CD4-positive, alpha-beta memory T cell (primary cell): ENCODE measurements around the gene DDX10. TPM values are rescaled to one million over a fixed set of nuclear protein-coding genes. Genes with fewer than 3 reads are reported as not detected.

ENCODE experiments used
- CTCF ChIA-PET: fragments of 350-600 bp; sonication (Branson Sonifier 250); formaldehyde crosslinking; loops from one replicate; lab custom pipeline; 2021; ENCODE audit warnings: inconsistent platforms; ENCODE audit not compliant: partially characterized antibody; lab: Charles Lee
- POLR2A ChIA-PET: fragments of 350-600 bp; sonication (Branson Sonifier 250); formaldehyde crosslinking; loops from one replicate; lab custom pipeline; 2021; ENCODE audit not compliant: partially characterized antibody; lab: Charles Lee
- DNase-seq, 5 donors: peaks; one replicate each; pipeline versions ENCODE4 v3.0.0 to v3.0.0-alpha.2; 2020 to 2022; ENCODE audit warnings: mixed read lengths in 1 of 5
- H3K27ac ChIP-seq: one replicate; pipeline ENCODE4 v1.7.0; 2013; ENCODE audit warnings: low read depth, low read length
- H3K27me3 ChIP-seq: 2 replicates; pipeline ENCODE4 v1.7.0; 2013; ENCODE audit warnings: mild to moderate bottlenecking, low read length, moderate library complexity; ENCODE audit not compliant: insufficient read depth
- H3K36me3 ChIP-seq: 2 replicates; pipeline ENCODE4 v1.7.0; 2013; ENCODE audit warnings: mild to moderate bottlenecking, low read length, moderate library complexity; ENCODE audit not compliant: insufficient read depth
- H3K4me1 ChIP-seq: 2 replicates; pipeline ENCODE4 v1.7.0; 2013; ENCODE audit warnings: mild to moderate bottlenecking, low read length, moderate library complexity; ENCODE audit not compliant: insufficient read depth
- H3K4me3 ChIP-seq, 2 donors: one replicate each; pipeline ENCODE4 v1.7.0; 2013; ENCODE audit warnings: low read length in 2 of 2, mild to moderate bottlenecking in 1 of 2
- H3K9me3 ChIP-seq, 2 donors: one replicate each; pipeline ENCODE4 v1.7.0; 2013; ENCODE audit warnings: low read length in 2 of 2, control low read depth in 1 of 2; ENCODE audit not compliant: control insufficient read depth in 1 of 2
- H3K27ac Mint-ChIP-seq, 7 donors: one replicate each; pipeline ENCODE4 v1.8.0; 2020 to 2021; ENCODE audit warnings: mixed read lengths in 7 of 7, mild to moderate bottlenecking in 6 of 7, inconsistent platforms in 3 of 7, moderate library complexity in 3 of 7
- H3K27me3 Mint-ChIP-seq, 2 donors: one replicate each; pipeline ENCODE4 v1.8.0; 2020 to 2021; ENCODE audit warnings: mixed read lengths in 2 of 2
- H3K36me3 Mint-ChIP-seq, 2 donors: one replicate each; pipeline ENCODE4 v1.8.0; 2020 to 2021; ENCODE audit warnings: mixed read lengths in 2 of 2, inconsistent platforms in 1 of 2, mild to moderate bottlenecking in 1 of 2
- H3K4me1 Mint-ChIP-seq, 4 donors: one replicate each; pipeline ENCODE4 v1.8.0; 2020 to 2021; ENCODE audit warnings: mixed read lengths in 4 of 4, mild to moderate bottlenecking in 1 of 4
- H3K4me3 Mint-ChIP-seq, 8 donors: one replicate each; pipeline ENCODE4 v1.8.0; 2020 to 2021; ENCODE audit warnings: mixed read lengths in 8 of 8, mild to moderate bottlenecking in 7 of 8, moderate library complexity in 6 of 8, inconsistent platforms in 3 of 8
- H3K9me3 Mint-ChIP-seq, 8 donors: one replicate each; pipeline ENCODE4 v1.8.0; 2020 to 2021; ENCODE audit warnings: mixed read lengths in 8 of 8, mild to moderate bottlenecking in 5 of 8, inconsistent platforms in 3 of 8, moderate library complexity in 1 of 8
- intact Hi-C: fragments of 100-400 bp; cut with micrococcal nuclease; formaldehyde crosslinking; loops from one replicate; pipeline ENCODE4 v1.15.1; 2023
- polyA plus RNA-seq, 2 donors: library from polyadenylated mRNA; unstranded; fragments of 300-500 nt; fragmentation: Illumina TruSeq; gene quantifications; one replicate each; pipeline ENCODE4 v1.2.3, GENCODE V29; 2021
- total RNA-seq, 2 experiments: library from RNA; stranded (reverse); gene quantifications; one replicate each; pipeline ENCODE4 v1.2.3, GENCODE V29; 2021

DDX10 gene
- total and polyA plus RNA-seq, 4 experiments from 2014 or later: 15.7 to 18.2 (median 16.7) TPM

GRCh38 chr11:108934696-108935095 lies 269.8 kb downstream of the DDX10 start:
- no peaks in the 10 kb centered on the region for H3K27me3 Mint-ChIP-seq
- no peak for DNase-seq

DNA sequence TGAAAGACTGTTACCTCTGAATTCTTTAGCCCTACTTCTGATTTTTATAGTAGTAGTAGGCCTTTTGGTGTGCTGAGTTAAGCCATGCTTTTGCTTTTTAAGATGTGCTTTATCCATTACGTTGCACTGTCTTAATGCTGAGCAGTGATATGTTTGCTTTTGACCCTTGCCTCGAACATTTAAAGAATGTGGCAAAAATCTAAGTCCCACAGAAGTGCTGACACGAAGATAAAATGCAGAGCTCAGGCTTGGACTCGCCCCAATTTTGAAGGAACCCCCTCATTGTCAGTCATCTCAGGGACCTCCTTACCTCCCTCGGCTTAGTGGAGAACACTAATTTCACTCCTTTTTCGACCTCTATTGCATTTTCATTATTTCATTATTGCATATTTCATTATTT lies 272.9 kb downstream of the DDX10 start:
- H3K9me3 ChIP-seq: no peaks in the 10 kb centered on the region
- no peak for DNase-seq
- H3K4me1 ChIP-seq: no peaks in the 10 kb centered on the region
- intact Hi-C loops: no loop called here
- Mint-ChIP-seq H3K4me1 (no peaks in the 10 kb centered on the region), H3K4me3 (no peak overlapping the region), H3K9me3 (no peaks in the 10 kb centered on the region), H3K36me3 (peaks cover 32 to 45% of the 10 kb centered on the region in 2 donors), H3K27ac (no peak overlapping the region), H3K27me3 (no peaks in the 10 kb centered on the region)
- ChIA-PET CTCF (no interaction called here), POLR2A (no interaction called here)
- H3K27me3 ChIP-seq: no peaks in the 10 kb centered on the region
- no peak overlapping the region for H3K4me3 ChIP-seq
- H3K27ac ChIP-seq: no peak overlapping the region
- H3K36me3 ChIP-seq: no peaks in the 10 kb centered on the region

More at GRCh38 chr11:108934696-108935095, 269.8 kb downstream of the DDX10 start:
- no peaks in the 10 kb centered on the region for H3K9me3 Mint-ChIP-seq
- no peaks in the 10 kb centered on the region for H3K4me1 ChIP-seq
- ChIA-PET POLR2A (no interaction called here), CTCF (no interaction called here)
- H3K4me3 ChIP-seq: no peak overlapping the region
- H3K4me3 Mint-ChIP-seq: no peak overlapping the region
- H3K27me3 ChIP-seq: no peaks in the 10 kb centered on the region
- H3K36me3 ChIP-seq: no peaks in the 10 kb centered on the region
- no peak overlapping the region for H3K27ac ChIP-seq
- intact Hi-C loops: no loop called here
- no peaks in the 10 kb centered on the region for H3K4me1 Mint-ChIP-seq
- peaks cover 10 to 26% of the 10 kb centered on the region in 2 donors for H3K36me3 Mint-ChIP-seq
- no peaks in the 10 kb centered on the region for H3K9me3 ChIP-seq
- no peak overlapping the region for H3K27ac Mint-ChIP-seq

GRCh38 chr11:108938604-108939003 lies 273.7 kb downstream of the DDX10 start:
- no peak overlapping the region for H3K27ac ChIP-seq
- H3K27ac Mint-ChIP-seq: no peak overlapping the region
- no peaks in the 10 kb centered on the region for H3K27me3 Mint-ChIP-seq
- H3K4me1 ChIP-seq: no peaks in the 10 kb centered on the region
- H3K4me3 Mint-ChIP-seq: no peak overlapping the region
- H3K4me3 ChIP-seq: no peak overlapping the region
- H3K9me3 Mint-ChIP-seq: no peaks in the 10 kb centered on the region
- no peaks in the 10 kb centered on the region for H3K36me3 ChIP-seq
- H3K9me3 ChIP-seq: no peaks in the 10 kb centered on the region
- CTCF ChIA-PET: no interaction called here
- no peaks in the 10 kb centered on the region for H3K27me3 ChIP-seq
- H3K4me1 Mint-ChIP-seq: no peaks in the 10 kb centered on the region
- POLR2A ChIA-PET: no interaction called here
- intact Hi-C loops: no loop called here
- DNase-seq: no peak
- H3K36me3 Mint-ChIP-seq: peaks cover 34 to 51% of the 10 kb centered on the region in 2 donors

GRCh38 chr11:108939135-108939534 lies 274.3 kb downstream of the DDX10 start:
- H3K27me3 ChIP-seq: no peaks in the 10 kb centered on the region
- Mint-ChIP-seq H3K27ac (no peak overlapping the region), H3K4me3 (no peak overlapping the region), H3K27me3 (no peaks in the 10 kb centered on the region), H3K36me3 (peaks cover 37 to 55% of the 10 kb centered on the region in 2 donors), H3K9me3 (no peaks in the 10 kb centered on the region), H3K4me1 (no peaks in the 10 kb centered on the region)
- no peaks in the 10 kb centered on the region for H3K4me1 ChIP-seq
- no peak overlapping the region for H3K4me3 ChIP-seq
- ChIA-PET CTCF (no interaction called here), POLR2A (no interaction called here)
- no peaks in the 10 kb centered on the region for H3K36me3 ChIP-seq
- no peak overlapping the region for H3K27ac ChIP-seq
- intact Hi-C loops: no loop called here
- no peak for DNase-seq
- no peaks in the 10 kb centered on the region for H3K9me3 ChIP-seq

DNA sequence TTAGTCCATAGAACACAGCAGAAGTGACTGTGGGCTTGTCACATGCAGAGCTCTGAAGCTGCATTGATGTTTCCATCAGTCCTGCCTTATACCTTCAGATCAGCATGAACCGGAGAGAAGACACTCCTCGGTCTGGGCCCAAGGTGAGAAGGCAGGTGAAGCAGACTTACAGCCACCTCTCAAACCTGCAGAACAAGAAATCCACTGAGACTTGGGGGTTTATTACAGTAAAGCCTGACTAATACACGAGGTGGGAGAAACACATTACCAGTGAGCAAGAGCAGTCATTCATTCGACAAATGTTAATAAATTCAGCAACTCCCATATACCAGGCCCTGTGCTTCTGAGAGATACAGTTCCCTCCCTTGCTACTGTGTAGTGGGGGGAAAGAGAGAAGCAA lies 279.0 kb downstream of the DDX10 start:
- Mint-ChIP-seq H3K36me3 (peaks cover 48 to 71% of the 10 kb centered on the region in 2 donors), H3K27me3 (no peaks in the 10 kb centered on the region), H3K27ac (peak overlapping the region in 1 of 7 donors; percentile 57), H3K9me3 (peaks cover 0 to 5% (median 2%) of the 10 kb centered on the region in 8 donors), H3K4me3 (no peak overlapping the region), H3K4me1 (no peaks in the 10 kb centered on the region)
- Histone ChIP-seq H3K4me3 (no peak overlapping the region), H3K27ac (no peak overlapping the region), H3K27me3 (no peaks in the 10 kb centered on the region), H3K9me3 (no peaks in the 10 kb centered on the region), H3K36me3 (no peaks in the 10 kb centered on the region), H3K4me1 (no peaks in the 10 kb centered on the region)
- ChIA-PET CTCF (no interaction called here), POLR2A (no interaction called here)
- intact Hi-C loops: no loop called here
- no peak for DNase-seq

- Mint-ChIP-seq H3K9me3 (peaks cover 0 to 5% (median 3%) of the 10 kb centered on the region in 8 donors), H3K36me3 (peaks cover 49 to 74% of the 10 kb centered on the region in 2 donors), H3K4me3 (no peak overlapping the region), H3K4me1 (no peaks in the 10 kb centered on the region), H3K27ac (no peak overlapping the region), H3K27me3 (no peaks in the 10 kb centered on the region)
- Histone ChIP-seq H3K27me3 (no peaks in the 10 kb centered on the region), H3K27ac (no peak overlapping the region), H3K4me1 (no peaks in the 10 kb centered on the region), H3K9me3 (no peaks in the 10 kb centered on the region), H3K4me3 (no peak overlapping the region), H3K36me3 (no peaks in the 10 kb centered on the region)
- intact Hi-C loops: no loop called here
- CTCF ChIA-PET: no interaction called here
- DNase-seq: no peak
- POLR2A ChIA-PET: no interaction called here
Measured at GRCh38 chr11:108944471-108945178, 279.8 kb downstream of the DDX10 start.

- intact Hi-C loops: no loop called here
- CTCF ChIA-PET: no interaction called here
- Histone ChIP-seq H3K27me3 (no peaks in the 10 kb centered on the region), H3K4me1 (no peaks in the 10 kb centered on the region), H3K36me3 (no peaks in the 10 kb centered on the region), H3K9me3 (no peaks in the 10 kb centered on the region), H3K27ac (no peak overlapping the region), H3K4me3 (no peak overlapping the region)
- Mint-ChIP-seq H3K9me3 (peaks cover 0 to 12% (median 4%) of the 10 kb centered on the region in 8 donors), H3K36me3 (peaks cover 43 to 67% of the 10 kb centered on the region in 2 donors), H3K27me3 (no peaks in the 10 kb centered on the region), H3K4me3 (no peak overlapping the region), H3K27ac (no peak overlapping the region), H3K4me1 (no peaks in the 10 kb centered on the region)
- POLR2A ChIA-PET: no interaction called here
- no peak for DNase-seq
Measured at GRCh38 chr11:108945341-108945740, 280.5 kb downstream of the DDX10 start.
